HG03060 (cell line): ENCODE results near the gene ZIC2.

Experiments used
- ATAC-seq: cut with Tn5 transposase; IDR thresholded peaks from one replicate; pipeline ENCODE4 v1.9.1; 2021; ENCODE audit warnings: low read depth, moderate number of reproducible peaks; ENCODE audit not compliant: unreplicated experiment

The ZIC2 gene

DNA sequence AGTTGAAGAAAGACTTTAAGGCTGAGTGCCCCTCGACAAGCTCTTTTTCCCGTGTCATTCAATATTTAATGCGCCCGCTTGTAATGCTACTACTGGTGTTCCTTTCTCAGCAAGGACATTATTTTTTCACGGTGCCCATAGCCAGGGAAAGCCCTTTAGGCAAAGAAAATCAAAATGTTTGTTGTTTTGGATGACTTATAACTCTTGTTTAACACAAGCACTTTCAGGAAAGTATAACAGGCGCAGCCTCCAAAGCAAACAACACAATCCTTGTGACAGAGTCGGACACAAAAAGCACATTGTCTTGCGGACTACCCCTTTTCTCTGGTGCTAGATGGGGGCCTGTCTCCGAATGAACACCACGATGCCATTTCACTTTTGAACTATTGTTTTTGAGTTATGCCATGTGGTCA lies 22.5 kb upstream of the ZIC2 start:
- no peak for ATAC-seq

DNA sequence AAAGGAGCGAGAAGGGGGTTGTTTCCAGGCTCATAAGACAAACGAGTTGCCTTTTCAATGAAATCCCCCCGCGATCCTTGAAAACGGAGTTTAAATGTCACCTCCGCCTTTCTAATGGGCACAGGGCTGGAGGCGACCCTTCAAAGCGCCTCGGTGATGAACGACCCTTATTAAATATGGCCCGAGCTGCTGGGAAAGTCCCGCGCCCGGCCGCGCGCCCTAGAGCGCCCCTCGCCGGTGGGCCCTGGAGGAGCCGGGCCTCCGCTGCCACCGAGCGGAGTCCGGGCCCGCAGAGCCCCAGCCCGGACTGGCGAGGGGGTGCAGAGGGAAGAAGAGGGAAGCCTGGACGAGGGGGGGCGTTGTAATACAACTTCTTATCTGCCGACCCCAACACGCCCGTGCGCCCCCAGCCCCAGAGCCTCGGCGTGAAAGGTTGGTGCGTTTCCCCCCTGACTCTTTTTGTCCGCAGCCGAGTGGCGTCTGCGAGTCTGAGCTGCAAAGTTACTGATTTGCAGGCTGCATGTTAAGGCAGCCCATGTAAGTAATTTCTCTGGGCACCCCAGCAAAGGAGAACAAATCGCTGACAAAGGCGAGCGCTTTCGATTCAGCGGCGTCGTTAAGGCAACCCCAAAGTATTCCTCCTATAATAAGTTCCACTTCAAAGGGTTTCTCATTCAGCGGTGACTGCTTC lies 21.9 kb upstream of the ZIC2 start:
- no peak for ATAC-seq

DNA sequence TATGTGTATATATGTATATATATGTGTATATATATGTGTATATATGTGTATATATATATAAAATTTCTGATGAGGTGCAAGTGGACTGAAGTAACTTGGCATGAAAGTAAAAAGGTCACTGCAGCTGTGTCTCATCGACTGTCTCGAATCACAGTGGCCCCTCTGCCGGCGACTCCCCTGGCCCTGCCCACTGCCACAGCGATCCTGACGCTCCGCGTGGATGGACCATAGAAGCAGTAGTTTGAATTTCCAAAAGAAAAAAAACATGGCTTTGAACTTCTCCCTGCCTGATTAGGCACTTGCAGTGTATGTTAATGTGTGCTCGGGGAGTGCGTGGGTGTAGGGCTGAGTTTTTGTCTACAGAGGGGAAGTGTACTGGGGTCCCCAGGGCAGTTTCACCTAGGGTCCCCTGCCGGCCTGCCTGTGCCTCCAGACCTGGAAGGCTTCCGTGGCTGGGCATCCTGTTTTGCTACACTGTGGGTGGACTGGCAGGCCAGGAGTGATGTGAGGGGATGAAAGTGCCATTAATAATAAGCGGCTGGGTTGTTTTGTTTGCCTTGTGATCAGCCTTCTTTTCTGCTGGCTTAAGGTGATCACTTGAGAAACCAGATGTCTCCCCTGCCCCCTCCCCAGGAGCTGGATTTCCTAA lies 20.8 kb upstream of the ZIC2 start:
- ATAC-seq, result no peak

- ATAC-seq, result no peak
These were observed 19.9 kb upstream of the ZIC2 start for GRCh38 chr13:99961636-99962035.

DNA sequence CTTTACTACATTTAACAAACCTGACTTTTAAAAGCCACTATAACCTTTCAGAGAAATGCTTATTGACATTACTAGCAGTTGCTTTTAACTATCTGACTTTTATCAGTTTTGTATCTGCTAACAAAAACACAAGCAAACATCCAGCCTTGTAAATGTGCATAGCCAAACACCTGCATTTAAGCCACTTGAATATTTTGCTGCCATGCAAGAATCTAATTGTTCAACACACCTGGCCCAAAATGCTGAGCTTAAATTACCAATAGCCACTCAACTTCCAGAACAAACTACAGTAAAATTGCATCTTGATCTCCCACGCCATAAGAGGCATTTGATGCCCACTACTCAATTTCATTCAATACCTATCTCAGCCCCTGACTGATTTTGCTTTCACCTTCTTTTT lies 19.3 kb upstream of the ZIC2 start:
- ATAC-seq, result no peak

DNA sequence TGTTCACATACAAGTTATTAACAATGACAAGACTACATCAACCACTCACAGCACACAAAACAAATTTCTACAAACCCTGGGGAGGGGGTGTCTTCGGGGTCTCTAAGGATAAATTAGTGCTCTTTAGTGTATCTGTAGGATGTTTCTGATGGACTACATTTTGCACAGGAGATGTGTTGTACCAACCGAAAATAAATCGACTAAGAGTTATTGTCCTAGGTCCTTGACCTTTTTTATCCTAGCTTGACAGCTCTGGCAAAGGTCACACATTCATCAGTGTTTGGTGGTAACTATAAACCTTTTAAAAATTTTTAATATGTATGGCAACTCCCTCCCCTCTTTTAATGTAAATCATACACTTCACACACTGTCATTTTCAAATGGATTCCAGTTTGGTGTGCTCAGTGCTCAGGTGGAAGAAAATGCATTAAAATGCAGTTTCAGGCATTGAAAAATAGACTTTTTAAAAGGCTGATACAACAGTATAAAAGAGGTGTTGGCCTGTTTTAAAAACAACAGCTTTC lies 17.7 kb upstream of the ZIC2 start:
- no peak for ATAC-seq

- no peak for ATAC-seq
These were observed 16.1 kb upstream of the ZIC2 start for GRCh38 chr13:99965329-99966000.

GRCh38 chr13:99966064-99966805 lies 15.3 kb upstream of the ZIC2 start:
- no peak for ATAC-seq

GRCh38 chr13:99967498-99967868 lies 14.1 kb upstream of the ZIC2 start:
- no peak for ATAC-seq

- ATAC-seq, result no peak
These were observed 13.6 kb upstream of the ZIC2 start for GRCh38 chr13:99967869-99968520.

- ATAC-seq, result no peak
These were observed 12.8 kb upstream of the ZIC2 start for GRCh38 chr13:99968521-99969452.

DNA sequence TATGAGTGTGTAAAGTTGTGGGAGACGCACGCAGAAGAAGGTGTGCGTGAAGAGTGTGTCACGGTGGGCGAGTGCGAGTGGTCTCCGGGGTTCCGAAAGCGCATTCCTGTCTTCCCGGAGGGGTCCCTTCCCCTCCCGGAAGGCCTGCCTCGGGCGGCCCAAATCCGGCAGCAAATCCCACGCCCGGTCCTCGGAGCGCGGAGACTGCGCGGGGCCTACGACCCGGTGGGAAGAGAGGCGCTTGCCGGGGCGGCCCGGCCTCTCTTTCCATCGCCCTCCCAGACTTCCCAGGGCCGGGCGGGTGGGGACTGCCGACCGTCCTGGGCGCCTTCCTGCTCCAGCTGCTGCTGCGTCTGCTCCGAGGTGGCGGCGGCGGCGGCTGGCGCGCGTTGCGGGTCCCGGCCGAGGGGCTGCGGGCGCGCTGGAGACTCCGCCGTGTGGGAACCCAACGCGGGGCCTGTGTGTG lies 12.1 kb upstream of the ZIC2 start:
- no peak for ATAC-seq

- no peak for ATAC-seq
These were observed 11.5 kb upstream of the ZIC2 start for GRCh38 chr13:99969919-99970650.

- no peak for ATAC-seq
These were observed 10.7 kb upstream of the ZIC2 start for GRCh38 chr13:99970651-99971575.

DNA sequence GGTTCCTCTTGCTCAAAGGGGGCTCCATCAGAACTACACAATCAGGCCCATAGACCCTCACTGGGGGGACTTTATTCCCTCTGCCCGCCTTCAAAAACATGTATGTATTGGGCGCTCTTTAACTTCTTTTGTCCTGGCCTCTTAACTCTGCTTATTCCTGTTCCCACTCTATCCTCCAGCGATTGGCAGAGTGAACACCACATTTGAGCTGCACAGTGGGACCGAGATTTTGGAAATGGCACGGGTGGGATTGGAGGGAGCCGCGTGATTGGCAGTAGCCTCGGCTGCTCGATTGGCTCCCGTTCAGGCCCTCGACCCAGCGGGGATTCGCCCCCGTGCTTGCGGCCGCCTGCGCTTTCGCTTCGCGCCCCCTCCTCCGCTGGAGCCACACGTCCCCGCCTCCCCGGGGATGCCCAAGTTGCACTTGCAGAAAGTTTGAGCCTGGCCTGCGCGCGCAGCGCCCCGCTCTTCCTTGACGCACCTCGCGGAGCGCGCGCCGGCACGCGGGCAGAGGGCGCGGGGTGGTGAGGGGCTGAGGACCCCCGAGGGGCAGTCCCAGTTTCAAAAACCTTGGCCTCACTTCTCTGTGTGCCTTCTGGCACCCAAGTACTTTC lies 9.9 kb upstream of the ZIC2 start, which contains the start of gene ZIC5:
Gene ZIC5 (minus strand): TSS at position 192 of the 614 bp plus-strand sequence. CDS start 164 bp downstream, at position 28.
- ATAC-seq, result no peak

GRCh38 chr13:99972190-99972731 lies 9.3 kb upstream of the ZIC2 start:
- ATAC-seq, result no peak
